ENCODE data around the gene DPM3.
"Not testable (repeated sequence)": the region's sequence is repeated elsewhere in the genome, so short reads cannot be mapped to it uniquely, and the experiment has no call there.

Gene DPM3

GRCh38 chr1:155155996-155156643 lies 15.8 kb upstream of the DPM3 start:
- not testable (repeated sequence) for DNase-seq

GRCh38 chr1:155145491-155145890 lies 5.2 kb upstream of the DPM3 start:
- no peak for DNase-seq

GRCh38 chr1:155141749-155142148 lies 1.4 kb upstream of the DPM3 start:
- DNase-seq = no peak

- no peak for DNase-seq
Observed at GRCh38 chr1:155140630-155140953, 261 bp upstream of the DPM3 start.

- no peak for DNase-seq
Observed at GRCh38 chr1:155137154-155137949, 3.0 kb downstream of the DPM3 start.

GRCh38 chr1:155136748-155137147 lies 3.6 kb downstream of the DPM3 start:
- DNase-seq = no peak

GRCh38 chr1:155135415-155136028 lies 4.8 kb downstream of the DPM3 start, which contains the start of gene SLC50A1:
TSS of gene SLC50A1 (plus strand) at chr1:155135852. CDS start at chr1:155135912, 60 bp downstream.
- peak; percentile 79 for DNase-seq

- DNase-seq = no peak
Observed at GRCh38 chr1:155134880-155135414, 5.4 kb downstream of the DPM3 start.

GRCh38 chr1:155134322-155134721 lies 6.0 kb downstream of the DPM3 start:
- DNase-seq = no peak

- DNase-seq = no peak
Observed at GRCh38 chr1:155133799-155134281, 6.5 kb downstream of the DPM3 start.

- DNase-seq = no peak
Observed at GRCh38 chr1:155131856-155132255, 8.5 kb downstream of the DPM3 start.

GRCh38 chr1:155131285-155131684 lies 9.0 kb downstream of the DPM3 start:
- no peak for DNase-seq

- DNase-seq = no peak
Observed at GRCh38 chr1:155130272-155131006, 9.9 kb downstream of the DPM3 start.

GRCh38 chr1:155128755-155129473 lies 11.4 kb downstream of the DPM3 start:
- DNase-seq = no peak

GRCh38 chr1:155127967-155128754 lies 12.2 kb downstream of the DPM3 start:
- no peak for DNase-seq

- no peak for DNase-seq
Observed at GRCh38 chr1:155127105-155127966, 13.0 kb downstream of the DPM3 start, which contains the start of gene EFNA1. TSS of gene EFNA1 (plus strand) at chr1:155127876. CDS start at chr1:155127978, 102 bp downstream.

GRCh38 chr1:155126556-155127104 lies 13.7 kb downstream of the DPM3 start:
- no peak for DNase-seq

- no peak for DNase-seq
Observed at GRCh38 chr1:155125946-155126555, 14.3 kb downstream of the DPM3 start.

- DNase-seq = no peak
Observed at GRCh38 chr1:155125511-155125945, 14.8 kb downstream of the DPM3 start.
